IMR-90 (cell line): ENCODE data around the gene NPDC1. TPM values are rescaled to one million over a fixed set of nuclear protein-coding genes. Genes with fewer than 3 reads are reported as not detected.

Experiments
- ATAC-seq: fragments of 200-7000 bp; cut with Tn5 transposase; 2 replicates; pipeline ENCODE4 v1.9.1; 2020; ENCODE audit warnings: low read depth, mild to moderate bottlenecking, moderate library complexity
- BruUV-seq: library from RNA; stranded (reverse); fragments of 400-500 nt; replicated peaks from 2 replicates; lab custom pipeline; 2021; lab: Mats Ljungman, UMichigan
- CTCF ChIA-PET: fragments of 300-600 bp; formaldehyde crosslinking; extraction: SDS; loops from one replicate; lab custom pipeline; 2021; ENCODE audit warnings: antibody characterized with exemption; lab: Yijun Ruan, JAX
- POLR2A ChIA-PET: fragments of 300-600 bp; sonication (Branson Sonifier 250); formaldehyde crosslinking; loops from one replicate; lab custom pipeline; 2022; ENCODE audit warnings: antibody characterized with exemption; ENCODE audit not compliant: unreplicated experiment; lab: Charles Lee
- DNase-seq: peaks from one replicate; pipeline ENCODE4 v3.0.0; 2013
- H2AFZ ChIP-seq: replicated peaks from 2 replicates; pipeline ENCODE3; 2013; ENCODE audit warnings: low read length, mild to moderate bottlenecking; ENCODE audit not compliant: poor library complexity
- H2AK5ac ChIP-seq: 2 replicates; pipeline ENCODE4 v1.6.1; 2013; ENCODE audit warnings: low read depth, low read length, inconsistent platforms
- H2AK9ac ChIP-seq: replicated peaks from 2 replicates; pipeline ENCODE3; 2013; ENCODE audit warnings: mild to moderate bottlenecking, low read depth, low read length, moderate library complexity; ENCODE audit not compliant: poor library complexity
- H2BK120ac ChIP-seq: 2 replicates; pipeline ENCODE4 v1.6.1; 2013; ENCODE audit warnings: low read depth, low read length, inconsistent platforms
- H2BK15ac ChIP-seq: 3 replicates; pipeline ENCODE4 v1.6.1; 2013; ENCODE audit warnings: low read depth, low read length, inconsistent platforms
- H2BK20ac ChIP-seq: 2 replicates; pipeline ENCODE4 v1.6.1; 2013; ENCODE audit warnings: low read depth, mild to moderate bottlenecking, inconsistent platforms, low read length, moderate library complexity
- H2BK5ac ChIP-seq: 2 replicates; pipeline ENCODE4 v1.6.1; 2013; ENCODE audit warnings: mild to moderate bottlenecking, low read depth, low read length, inconsistent platforms; ENCODE audit not compliant: poor library complexity, severe bottlenecking
- H3K14ac ChIP-seq: replicated peaks from 2 replicates; pipeline ENCODE4 v1.6.1; 2013; ENCODE audit warnings: low read depth, low read length, inconsistent platforms
- H3K18ac ChIP-seq: 2 replicates; pipeline ENCODE4 v1.6.1; 2013; ENCODE audit warnings: low read depth, low read length, control low read depth
- H3K23ac ChIP-seq: 2 replicates; pipeline ENCODE4 v1.6.1; 2013; ENCODE audit warnings: low read depth, low read length, inconsistent platforms
- H3K27ac ChIP-seq: 2 replicates; pipeline ENCODE4 v1.5.1; 2013; ENCODE audit warnings: mild to moderate bottlenecking, control low read depth, low read length; ENCODE audit not compliant: insufficient read depth
- H3K27me3 ChIP-seq: 2 replicates; pipeline ENCODE4 v1.6.1; 2013; ENCODE audit warnings: low read length; ENCODE audit not compliant: control insufficient read depth, insufficient read depth
- H3K36me3 ChIP-seq: 2 replicates; pipeline ENCODE4 v1.6.1; 2013; ENCODE audit warnings: low read length, mixed read lengths; ENCODE audit not compliant: control insufficient read depth, insufficient read depth
- H3K4ac ChIP-seq: 2 replicates; pipeline ENCODE4 v1.6.1; 2013; ENCODE audit warnings: low read depth, low read length, inconsistent platforms
- H3K4me1 ChIP-seq: 2 replicates; pipeline ENCODE4 v1.6.1; 2013; ENCODE audit warnings: low read length, mixed read lengths; ENCODE audit not compliant: control insufficient read depth, insufficient read depth
- H3K4me2 ChIP-seq: 2 replicates; pipeline ENCODE4 v1.6.1; 2013; ENCODE audit warnings: low read depth, mild to moderate bottlenecking, control low read depth, low read length, moderate library complexity
- H3K4me3 ChIP-seq: 2 replicates; pipeline ENCODE4 v1.5.1; 2013; ENCODE audit warnings: low read depth, mild to moderate bottlenecking, control low read depth, low read length, moderate library complexity; ENCODE audit not compliant: insufficient read depth
- H3K56ac ChIP-seq: 2 replicates; pipeline ENCODE4 v1.6.1; 2013; ENCODE audit warnings: low read length, inconsistent platforms; ENCODE audit not compliant: insufficient read depth; ENCODE audit errors: extremely low read depth
- H3K79me1 ChIP-seq, 2 experiments: 2 replicates each; pipeline ENCODE4 v1.6.1; 2013; ENCODE audit warnings: low read length in 2 of 2, inconsistent platforms in 1 of 2, low read depth in 1 of 2
- H3K9ac ChIP-seq: 2 replicates; pipeline ENCODE4 v1.6.1; 2013; ENCODE audit warnings: low read depth, low read length, control low read depth
- H3K9me1 ChIP-seq: 2 replicates; pipeline ENCODE4 v1.6.1; 2013; ENCODE audit warnings: low read length, inconsistent platforms; ENCODE audit not compliant: insufficient read depth
- H3K9me3 ChIP-seq: 2 replicates; pipeline ENCODE4 v1.6.1; 2013; ENCODE audit warnings: low read length; ENCODE audit not compliant: control insufficient read depth, insufficient read depth
- H4K20me1 ChIP-seq: 2 replicates; pipeline ENCODE4 v1.6.1; 2013; ENCODE audit warnings: low read length, inconsistent platforms; ENCODE audit not compliant: insufficient read depth
- H4K5ac ChIP-seq: 2 replicates; pipeline ENCODE4 v1.6.1; 2013; ENCODE audit warnings: mild to moderate bottlenecking, low read depth, low read length, control low read depth
- H4K8ac ChIP-seq, 2 experiments: 2 replicates each; pipeline ENCODE4 v1.6.1; 2013; ENCODE audit warnings: low read depth in 2 of 2, low read length in 2 of 2, control low read depth in 1 of 2, inconsistent platforms in 1 of 2
- H4K91ac ChIP-seq: 2 replicates; pipeline ENCODE4 v1.6.1; 2013; ENCODE audit warnings: low read depth, low read length, inconsistent platforms; ENCODE audit not compliant: insufficient read depth
- RAD21 ChIP-seq: IDR thresholded peaks from 2 replicates; pipeline ENCODE4 v1.6.1; 2012; ENCODE audit warnings: low read length, improper control_type of control experiment
- WGBS, 2 experiments: methylation state at CpG; one replicate each; pipeline versions ENCODE4 v1.1.5 to v1.1.7; 2013; ENCODE audit warnings: missing lambda C conversion rate in 2 of 2; ENCODE audit not compliant: insufficient read length in 1 of 2; ENCODE audit errors: extremely low coverage in 2 of 2; 5-methylcytosine and 5-hydroxymethylcytosine counted together
- dilution Hi-C: fragments of 300-500 bp; cut with HindIII; formaldehyde crosslinking; loops from one replicate; pipeline ENCODE4 v1.14.3; 2018; ENCODE audit warnings: low sequenced_read_pairs; ENCODE audit not compliant: unreplicated experiment
- in situ Hi-C: fragments of 300-500 bp; cut with MboI; formaldehyde crosslinking; loops from 3 replicates; pipeline ENCODE4 v1.14.3; 2019; ENCODE audit warnings: low sequenced_read_pairs, inconsistent platforms, mixed read lengths
- intact Hi-C: fragments of 100-400 bp; cut with micrococcal nuclease; formaldehyde crosslinking; loops from 2 replicates; pipeline ENCODE4 v1.10.0; 2022
- polyA plus RNA-seq, 3 experiments: library from polyadenylated mRNA; depleted of rRNA; stranded (reverse); fragments of >200 nt; gene quantifications; 2 replicates each; pipeline ENCODE4 v1.2.3, GENCODE V29; 2012; ENCODE audit warnings: low replicate concordance in 1 of 3
- total RNA-seq: library from RNA; depleted of rRNA; stranded (reverse); fragments of >200 nt; gene quantifications from 2 replicates; pipeline ENCODE4 v1.2.3, GENCODE V29; 2012

The NPDC1 gene
- total and polyA plus RNA-seq, 2 of the 4 experiments (the other 2 are of a cell fraction): 2.7 to 58.1 TPM

GRCh38 chr9:137037483-137037882 is 8.5 kb downstream of the NPDC1 start:
- in situ Hi-C loops (loop anchor here (10.0 kb wide), 1 partner anchor 253 kb away; no protein-coding TSS in a partner anchor), intact Hi-C loops (no loop called here), dilution Hi-C loops (no loop called here)
- H2BK120ac ChIP-seq: no peak overlapping the region
- no peak for TF ChIP-seq RAD21
- H3K27me3 ChIP-seq: peaks cover 2% of the 10 kb centered on the region; the same call in 1 of the 2 replicates
- H3K23ac ChIP-seq: no peak overlapping the region
- H3K4ac ChIP-seq: no peak overlapping the region
- no peak overlapping the region for H3K18ac ChIP-seq
- no peak overlapping the region for H2AK9ac ChIP-seq
- H3K4me1 ChIP-seq: no peaks in the 10 kb centered on the region
- ChIA-PET CTCF (interaction anchor here (0.6 kb wide), 1 partner anchor 202 kb away, joined by 3 read pairs; no protein-coding TSS in a partner anchor), POLR2A (no interaction called here)
- no peak overlapping the region for H4K91ac ChIP-seq
- no peaks in the 10 kb centered on the region for H3K79me1 ChIP-seq
- no peak overlapping the region for H3K27ac ChIP-seq
- H2BK20ac ChIP-seq: no peak overlapping the region
- H4K20me1 ChIP-seq: peaks cover 7% of the 10 kb centered on the region; the same call in 1 of the 2 replicates
- H2BK15ac ChIP-seq: no peak overlapping the region
- BruUV-seq: no TSS peak
- WGBS, 2 experiments: 60% methylated on average over 1 of the region's 10 CpGs; no CpG with 5 or more reads in 1 of the 2 experiments
- no peak overlapping the region for H2BK5ac ChIP-seq
- no peak for ATAC-seq
- no peak overlapping the region for H3K4me2 ChIP-seq
- H2AK5ac ChIP-seq: no peak overlapping the region
- H3K9me1 ChIP-seq: no peaks in the 10 kb centered on the region
- H3K36me3 ChIP-seq: peaks cover 17% of the 10 kb centered on the region
- no peak overlapping the region for H4K5ac ChIP-seq
- H2AFZ ChIP-seq: no peak overlapping the region
- no peak overlapping the region for H3K56ac ChIP-seq
- H3K9me3 ChIP-seq: no peaks in the 10 kb centered on the region
- H3K9ac ChIP-seq: no peak overlapping the region
- no peak overlapping the region for H3K14ac ChIP-seq
- H4K8ac ChIP-seq: no peak overlapping the region
- DNase-seq: no peak
- no peak overlapping the region for H3K4me3 ChIP-seq
